Upper lobe of left lung (tissue), 6 donors: ENCODE data around the gene ZC3H14. TPM values are rescaled to one million over a fixed set of nuclear protein-coding genes. Genes with fewer than 3 reads are reported as not detected.

ENCODE experiments used
- ATAC-seq, 2 donors: fragments of 200-7000 bp; cut with Tn5 transposase; one replicate each; pipeline ENCODE4 v1.9.1; 2022; ENCODE audit warnings: mild to moderate bottlenecking in 2 of 2, moderate library complexity in 2 of 2; ENCODE audit not compliant: low FRiP score in 2 of 2
- DNase-seq, 2 donors: peaks; one replicate each; pipeline ENCODE4 v3.0.0-alpha.2; 2019 to 2020
- H3K27ac ChIP-seq, 4 donors: fragments of 200-600 bp; sonication (generic); one replicate each; pipeline ENCODE4 v1.5.1; 2016 to 2019
- H3K27me3 ChIP-seq, 4 donors: fragments of 200-600 bp; sonication (generic); one replicate each; pipeline ENCODE4 v1.5.1; 2017 to 2019
- H3K36me3 ChIP-seq, 4 donors: fragments of 200-600 bp; sonication (generic); one replicate each; pipeline ENCODE4 v1.5.1; 2016 to 2019
- H3K4me1 ChIP-seq, 4 donors: fragments of 200-600 bp; sonication (generic); one replicate each; pipeline ENCODE4 v1.5.1; 2018 to 2019
- H3K4me3 ChIP-seq, 4 donors: fragments of 200-600 bp; sonication (generic); one replicate each; pipeline ENCODE4 v1.5.1; 2017 to 2019; ENCODE audit warnings: mild to moderate bottlenecking in 2 of 4, moderate library complexity in 1 of 4
- H3K9me3 ChIP-seq, 4 donors: fragments of 200-600 bp; sonication (generic); one replicate each; pipeline ENCODE4 v1.5.1; 2018 to 2019
- CTCF ChIP-seq, 6 experiments: fragments of 450-650 bp in 4 of 6; fragments of 200-600 bp in 2 of 6; sonication (generic) in 2 of 6; IDR thresholded peaks; one replicate each; pipeline ENCODE4 v1.5.1; 2016 to 2019; ENCODE audit warnings: antibody characterized with exemption in 6 of 6
- EP300 ChIP-seq, 4 donors: sonication (generic); formaldehyde crosslinking; IDR thresholded peaks; one replicate each; pipeline ENCODE4 v1.5.1; 2017; ENCODE audit warnings: antibody characterized with exemption in 4 of 4, control low read depth in 2 of 4
- POLR2A ChIP-seq, 4 donors: fragments of 450-650 bp; IDR thresholded peaks; one replicate each; pipeline ENCODE4 v1.5.1; 2016 to 2017; ENCODE audit warnings: antibody characterized with exemption in 4 of 4, mild to moderate bottlenecking in 2 of 4
- POLR2AphosphoS5 ChIP-seq, 2 donors: sonication (generic); formaldehyde crosslinking; IDR thresholded peaks; one replicate each; pipeline ENCODE4 v1.5.1; 2017; ENCODE audit warnings: antibody characterized with exemption in 2 of 2
- WGBS, 2 donors: methylation state at CpG; one replicate each; pipeline ENCODE4 v1.1.5; 2017 to 2018; 5-methylcytosine and 5-hydroxymethylcytosine counted together
- total RNA-seq, 6 donors: library from RNA; depleted of rRNA in 4 of 6; stranded (reverse); fragments of >200 nt in 4 of 6; gene quantifications; one replicate each; pipeline versions ENCODE4 v1.1.0 to v1.2.1, GENCODE V29; 2016 to 2021
- donor health status: DM: no; HTN: no; CAD: no; lungs with moderate emphysema.
- donor health status: DM: no; HTN: yes; CAD: no; lungs with severe emphysema.

ZC3H14 gene
- total RNA-seq, 6 donors from 2014 or later, result 48.4 to 101 (median 65.3) TPM

DNA sequence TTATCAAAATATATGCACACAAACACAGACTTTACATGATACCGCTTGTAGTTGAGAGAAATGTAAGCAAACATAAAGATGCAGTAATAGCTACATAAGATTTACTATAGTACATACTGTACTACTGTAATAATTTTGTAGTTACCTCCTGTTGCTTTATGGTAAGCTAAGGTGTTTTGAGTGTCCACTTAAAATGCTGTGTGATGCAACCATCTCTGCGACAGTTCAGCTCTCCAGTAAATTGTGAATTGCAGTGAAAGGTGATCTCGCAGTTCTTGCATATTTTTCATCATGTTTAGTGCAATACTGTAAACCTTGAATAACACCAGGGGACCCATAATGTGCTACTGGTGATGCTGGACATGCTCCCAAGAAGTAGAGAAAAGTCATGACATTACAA, 21.6 kb downstream of the ZC3H14 start:
- no peak for ATAC-seq
- H3K36me3 ChIP-seq, result peaks cover 6 to 90% (median 17%) of the 10 kb centered on the region in 4 donors

DNA sequence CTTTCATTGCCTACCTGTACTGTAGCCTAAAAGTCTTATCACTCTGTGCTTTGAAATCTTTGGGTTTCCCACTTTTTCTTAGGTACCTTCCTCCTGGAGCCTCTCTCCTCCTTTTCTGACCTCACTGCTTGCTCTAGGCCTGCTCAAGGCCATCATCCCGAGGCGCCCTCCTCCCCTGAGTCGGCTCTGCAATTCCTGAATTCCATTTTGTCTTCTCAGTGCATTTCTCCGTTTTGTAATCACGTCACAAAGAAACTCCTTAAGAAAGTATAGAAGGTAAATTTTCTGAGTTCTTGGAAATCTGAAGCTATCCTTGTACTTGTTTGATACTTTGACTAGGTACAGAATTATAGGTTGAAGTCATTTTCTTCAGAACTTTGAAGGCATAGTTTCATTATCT, 25.2 kb downstream of the ZC3H14 start:
- TF ChIP-seq CTCF (IDR thresholded peaks at IDR 0.05), result no peak
- no peak for TF ChIP-seq POLR2AphosphoS5 (IDR thresholded peaks at IDR 0.05)
- no peak for TF ChIP-seq POLR2A (IDR thresholded peaks at IDR 0.05)
- TF ChIP-seq EP300 (IDR thresholded peaks at IDR 0.05), result no peak
- H3K27ac ChIP-seq, result no peak overlapping the region
- peaks cover 0 to 84% (median 16%) of the 10 kb centered on the region in 4 donors for H3K36me3 ChIP-seq
- DNase-seq (no peak), ATAC-seq (no peak)
- no peaks in the 10 kb centered on the region for H3K4me1 ChIP-seq
- H3K4me3 ChIP-seq, result no peak overlapping the region
- H3K9me3 ChIP-seq, result no peaks in the 10 kb centered on the region
- 93 to 96% methylated on average over 5 of the region's 5 CpGs for WGBS, 2 donors
- no peaks in the 10 kb centered on the region for H3K27me3 ChIP-seq

More for the DNA sequence above, 21.6 kb downstream of the ZC3H14 start:
- TF ChIP-seq POLR2AphosphoS5 (IDR thresholded peaks at IDR 0.05), result no peak
- TF ChIP-seq EP300 (IDR thresholded peaks at IDR 0.05), result no peak
- TF ChIP-seq POLR2A (IDR thresholded peaks at IDR 0.05), result no peak
- TF ChIP-seq CTCF (IDR thresholded peaks at IDR 0.05), result no peak
- peak in 1 of 2 donors; percentile 26 for DNase-seq
- Histone ChIP-seq H3K4me3 (no peak overlapping the region), H3K27me3 (no peaks in the 10 kb centered on the region), H3K27ac (no peak overlapping the region), H3K9me3 (no peaks in the 10 kb centered on the region), H3K4me1 (no peaks in the 10 kb centered on the region)
- 72 to 90% methylated on average over 3 of the region's 3 CpGs for WGBS, 2 donors

GRCh38 chr14:88590173-88590572, 27.3 kb downstream of the ZC3H14 start:
- H3K36me3 ChIP-seq, result peaks cover 0 to 77% (median 17%) of the 10 kb centered on the region in 4 donors
- no peaks in the 10 kb centered on the region for H3K9me3 ChIP-seq
- ATAC-seq (no peak), DNase-seq (no peak)
- TF ChIP-seq POLR2AphosphoS5 (IDR thresholded peaks at IDR 0.05) (no peak), EP300 (IDR thresholded peaks at IDR 0.05) (no peak), POLR2A (IDR thresholded peaks at IDR 0.05) (no peak), CTCF (IDR thresholded peaks at IDR 0.05) (no peak)
- no peaks in the 10 kb centered on the region for H3K27me3 ChIP-seq
- H3K4me3 ChIP-seq, result no peak overlapping the region
- 80 to 86% methylated on average over 4 of the region's 4 CpGs for WGBS, 2 donors
- H3K27ac ChIP-seq, result no peak overlapping the region
- no peaks in the 10 kb centered on the region for H3K4me1 ChIP-seq

GRCh38 chr14:88592031-88592430, 29.2 kb downstream of the ZC3H14 start:
- Histone ChIP-seq H3K4me1 (no peaks in the 10 kb centered on the region), H3K27ac (no peak overlapping the region), H3K4me3 (no peak overlapping the region), H3K27me3 (no peaks in the 10 kb centered on the region), H3K36me3 (peaks cover 0 to 72% (median 22%) of the 10 kb centered on the region in 4 donors), H3K9me3 (no peaks in the 10 kb centered on the region)
- no peak for DNase-seq
- ATAC-seq, result no peak
- no peak for TF ChIP-seq POLR2A (IDR thresholded peaks at IDR 0.05)
- TF ChIP-seq CTCF (IDR thresholded peaks at IDR 0.05), result no peak
- TF ChIP-seq POLR2AphosphoS5 (IDR thresholded peaks at IDR 0.05), result no peak
- no peak for TF ChIP-seq EP300 (IDR thresholded peaks at IDR 0.05)
- WGBS, 2 donors, result 0 to 67% methylated on average over 1 of the region's 1 CpG

- H3K27ac ChIP-seq, result no peak overlapping the region
- ATAC-seq (no peak), DNase-seq (no peak)
- H3K4me3 ChIP-seq, result no peak overlapping the region
- no peak for TF ChIP-seq POLR2AphosphoS5 (IDR thresholded peaks at IDR 0.05)
- no peak for TF ChIP-seq EP300 (IDR thresholded peaks at IDR 0.05)
- TF ChIP-seq POLR2A (IDR thresholded peaks at IDR 0.05), result no peak
- no peak for TF ChIP-seq CTCF (IDR thresholded peaks at IDR 0.05)
- peaks cover 0 to 13% (median 0%) of the 10 kb centered on the region in 4 donors for H3K4me1 ChIP-seq
- WGBS, 2 donors, result 79 to 86% methylated on average over 4 of the region's 4 CpGs
- no peaks in the 10 kb centered on the region for H3K9me3 ChIP-seq
- peaks cover 0 to 79% (median 34%) of the 10 kb centered on the region in 4 donors for H3K36me3 ChIP-seq
- no peaks in the 10 kb centered on the region for H3K27me3 ChIP-seq
Measured at GRCh38 chr14:88597038-88597437, 34.2 kb downstream of the ZC3H14 start.
